Measurements from ENCODE around the gene MPRIP.
"Not testable (repeated sequence)": the region's sequence is repeated elsewhere in the genome, so short reads cannot be mapped to it uniquely, and the experiment has no call there.

MPRIP gene

GRCh38 chr17:17130077-17130844, 88.0 kb downstream of the MPRIP start:
- DNase-seq, result no peak

GRCh38 chr17:17131839-17132238, 89.6 kb downstream of the MPRIP start:
- no peak for DNase-seq

- DNase-seq, result no peak
These were observed 90.5 kb downstream of the MPRIP start for GRCh38 chr17:17132746-17133145.

GRCh38 chr17:17134051-17134956, 92.0 kb downstream of the MPRIP start:
- no peak for DNase-seq

GRCh38 chr17:17134957-17135333, 92.7 kb downstream of the MPRIP start:
- no peak for DNase-seq

GRCh38 chr17:17136221-17136620, 94.0 kb downstream of the MPRIP start:
- DNase-seq, result not testable (repeated sequence)

GRCh38 chr17:17137731-17138585, 95.7 kb downstream of the MPRIP start:
- no peak for DNase-seq

GRCh38 chr17:17139972-17140589, 97.8 kb downstream of the MPRIP start:
- DNase-seq, result no peak

GRCh38 chr17:17140590-17140980, 98.3 kb downstream of the MPRIP start:
- DNase-seq, result no peak

- DNase-seq, result no peak
These were observed 99.0 kb downstream of the MPRIP start for GRCh38 chr17:17141279-17141678.

GRCh38 chr17:17141860-17142552, 99.7 kb downstream of the MPRIP start:
- DNase-seq, result no peak

GRCh38 chr17:17142556-17142955, 100.3 kb downstream of the MPRIP start:
- DNase-seq, result no peak

- DNase-seq, result no peak
These were observed 101.2 kb downstream of the MPRIP start for GRCh38 chr17:17143501-17143900.

GRCh38 chr17:17144061-17144460, 101.8 kb downstream of the MPRIP start:
- no peak for DNase-seq

GRCh38 chr17:17144916-17145665, 102.8 kb downstream of the MPRIP start:
- no peak for DNase-seq

GRCh38 chr17:17146786-17147406, 104.6 kb downstream of the MPRIP start:
- DNase-seq, result no peak

GRCh38 chr17:17147821-17148220, 105.6 kb downstream of the MPRIP start:
- DNase-seq, result no peak

- DNase-seq, result no peak
These were observed 107.5 kb downstream of the MPRIP start for GRCh38 chr17:17149520-17150447.

- DNase-seq, result no peak
These were observed 108.2 kb downstream of the MPRIP start for GRCh38 chr17:17150448-17150800.

GRCh38 chr17:17151055-17151454, 108.8 kb downstream of the MPRIP start:
- no peak for DNase-seq

Measured in GDM1 (cell line).